T-helper 17 cell (primary cell): ENCODE measurements around the gene TIMP1. TPM values are rescaled to one million over a fixed set of nuclear protein-coding genes. Genes with fewer than 3 reads are reported as not detected.

Experiments
- total RNA-seq, 4 donors: library from RNA in 2 of 4; stranded (reverse) in 2 of 4; gene quantifications; one replicate each; pipeline ENCODE4 v1.2.3 and lab custom pipeline; 2022 to 2026

TIMP1 gene
- total RNA-seq, 2 donors from 2014 or later: 94.5 to 143 TPM

Other genes starting within 250 kb of the TIMP1 start
- gene ZNF157, start 211.9 kb upstream of the TIMP1 start, total RNA-seq: under 1 TPM; 0.47 to 0.55 TPM
- gene ZNF41, start 99.2 kb upstream of the TIMP1 start, total RNA-seq: 1 to 10 TPM; 8.4 to 8.6 TPM
- 100 to 1,000 TPM; 132 to 140 TPM for gene ARAF, start 21.2 kb upstream of the TIMP1 start, total RNA-seq
- 1 to 10 TPM in 1 of 2 donors, under 1 TPM in 1; 0.52 to 1.1 TPM for gene SYN1, start 37.4 kb downstream of the TIMP1 start, total RNA-seq
- 10 to 100 TPM; 17.7 to 25.3 TPM for gene CFP, start 47.5 kb downstream of the TIMP1 start, total RNA-seq
- gene ELK1, start 68.1 kb downstream of the TIMP1 start, total RNA-seq: 10 to 100 TPM; 33.0 to 33.2 TPM
- 100 to 1,000 TPM; 164 to 185 TPM for gene UXT, start 76.7 kb downstream of the TIMP1 start, total RNA-seq